ENCODE measurements around the gene SFXN5.

Gene SFXN5

DNA sequence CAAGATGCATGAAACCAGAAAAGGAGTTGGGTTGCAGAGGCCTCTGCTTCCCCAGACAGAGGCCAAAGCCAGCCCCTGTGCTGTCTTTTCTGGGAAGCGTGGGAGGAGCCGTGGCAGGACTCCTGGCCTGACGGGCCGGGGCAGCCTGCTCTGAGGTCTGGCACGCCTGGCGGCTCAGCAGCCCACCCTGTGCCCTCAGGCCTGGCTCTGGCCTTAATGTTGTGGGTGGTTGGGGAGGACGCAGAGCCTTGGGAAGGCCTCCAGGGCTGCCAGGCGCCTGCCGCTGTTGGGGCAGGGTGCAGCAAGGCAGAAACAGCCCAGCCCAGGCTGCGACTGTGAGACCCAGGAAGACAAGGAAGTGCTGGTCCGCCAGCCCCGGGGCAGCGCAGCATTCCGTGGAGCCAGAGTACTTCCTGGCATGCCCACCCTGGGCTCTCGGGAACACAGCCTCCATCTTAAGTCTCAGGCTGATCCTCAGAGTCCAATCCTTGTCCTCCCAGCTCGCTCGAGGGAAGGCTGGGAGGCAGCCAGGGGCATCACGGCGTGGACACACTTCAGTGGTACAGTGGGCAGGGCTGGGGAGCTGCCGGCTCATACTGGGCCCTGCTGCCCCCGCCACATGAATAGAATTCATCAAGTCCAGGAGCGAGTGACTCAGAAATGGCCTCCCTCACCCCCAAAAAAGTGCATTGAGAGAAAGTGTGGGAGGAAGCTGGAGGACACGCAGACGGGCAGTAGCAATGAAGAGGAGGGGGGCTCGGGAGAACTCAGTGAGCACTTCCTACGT, 81.5 kb downstream of the SFXN5 start:
- in situ Hi-C loops (cut with HindIII; ENCODE audit: low pct_ligation_motif_present, low pct_unique_long_range_greater_than_20kb, low sequenced_read_pairs) = no loop called here
- DNase-seq = no peak

DNA sequence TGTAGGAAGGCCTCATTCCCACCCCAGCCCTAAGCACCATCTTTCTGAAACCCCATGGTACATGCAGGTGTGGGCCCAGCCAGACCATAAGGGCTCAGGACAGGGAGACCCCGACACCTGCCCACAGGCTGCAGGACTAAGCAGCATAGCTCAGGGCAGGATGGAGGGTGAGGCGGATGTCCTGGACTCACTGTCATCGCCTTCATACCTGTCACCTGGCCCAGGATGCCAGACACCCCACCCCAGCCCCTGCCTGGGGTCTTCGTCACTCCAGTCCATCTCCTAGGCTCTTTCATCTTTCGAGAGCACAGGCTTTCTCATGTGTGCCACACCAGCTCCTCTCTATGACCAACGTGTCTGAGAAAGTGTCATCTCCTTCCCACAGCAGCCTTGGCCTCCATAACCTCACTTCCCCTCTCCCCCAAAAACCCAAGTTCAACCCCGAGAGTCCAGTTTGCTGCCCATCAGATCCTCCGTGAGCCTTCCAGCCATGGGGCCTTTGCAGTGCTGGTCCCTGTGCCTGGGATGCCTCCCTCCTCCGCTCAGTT, 82.7 kb downstream of the SFXN5 start:
- no peak for DNase-seq
- in situ Hi-C loops (cut with HindIII; ENCODE audit: low pct_ligation_motif_present, low pct_unique_long_range_greater_than_20kb, low sequenced_read_pairs) = no loop called here

DNA sequence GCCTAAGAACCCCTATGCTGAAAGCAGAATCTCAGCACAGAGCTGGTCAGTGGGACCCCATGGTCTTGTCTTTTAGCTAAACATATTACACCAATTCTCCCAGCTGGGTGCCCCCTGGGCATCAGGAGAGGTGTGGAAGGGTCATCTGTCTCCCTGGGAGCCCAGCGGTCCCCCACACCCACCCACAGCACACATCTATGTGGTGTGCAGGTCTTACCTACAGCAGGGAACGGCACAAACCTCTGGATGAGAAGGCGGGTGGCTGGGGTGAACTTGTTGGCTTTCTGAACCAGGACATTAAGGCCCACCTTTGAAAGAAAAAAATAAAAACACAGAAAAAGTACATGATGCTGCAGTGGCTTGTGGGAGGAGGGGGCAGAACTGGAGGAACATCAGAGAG, 83.5 kb downstream of the SFXN5 start:
- DNase-seq = no peak
- in situ Hi-C loops (cut with HindIII; ENCODE audit: low pct_ligation_motif_present, low pct_unique_long_range_greater_than_20kb, low sequenced_read_pairs) = no loop called here

DNA sequence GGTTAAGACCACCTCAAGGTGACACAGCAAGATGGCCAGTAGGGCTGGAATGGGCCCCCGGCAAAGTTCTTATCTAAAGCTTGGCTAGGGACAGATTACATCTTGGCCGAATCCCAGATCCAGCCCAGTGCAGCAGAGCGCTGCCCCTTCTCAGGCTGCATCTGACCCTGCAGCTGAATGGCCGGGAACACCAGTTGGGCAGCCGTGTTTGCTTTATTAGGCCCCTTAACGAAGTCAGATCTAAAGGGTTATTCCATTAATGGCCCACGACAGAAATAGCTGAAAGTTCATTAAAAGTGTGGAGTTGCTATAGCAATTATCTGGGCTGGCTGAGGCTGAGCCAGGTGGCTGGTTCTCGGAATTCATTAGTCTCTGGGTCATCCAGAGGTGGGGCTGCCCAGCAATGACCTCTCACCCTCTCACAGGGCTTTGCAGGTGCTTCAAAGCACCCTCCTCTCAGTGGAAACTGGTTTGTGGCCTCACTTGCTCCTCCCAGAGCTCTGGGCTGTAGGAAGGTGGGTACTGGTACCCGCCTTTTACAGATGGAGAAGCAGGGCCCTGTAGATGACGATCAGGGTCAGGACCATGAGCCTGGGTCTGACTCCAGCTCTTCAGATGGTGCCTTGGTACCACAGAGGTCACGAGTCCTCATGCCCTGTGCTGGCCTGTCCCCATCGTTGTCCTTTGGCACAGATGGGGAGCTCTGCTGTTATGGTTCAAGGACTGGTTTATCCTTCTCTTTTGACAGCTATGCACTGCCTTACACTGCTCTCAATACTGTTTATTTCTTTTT, 85.4 kb downstream of the SFXN5 start:
- in situ Hi-C loops (cut with HindIII; ENCODE audit: low pct_ligation_motif_present, low pct_unique_long_range_greater_than_20kb, low sequenced_read_pairs) = no loop called here
- DNase-seq = no peak

DNA sequence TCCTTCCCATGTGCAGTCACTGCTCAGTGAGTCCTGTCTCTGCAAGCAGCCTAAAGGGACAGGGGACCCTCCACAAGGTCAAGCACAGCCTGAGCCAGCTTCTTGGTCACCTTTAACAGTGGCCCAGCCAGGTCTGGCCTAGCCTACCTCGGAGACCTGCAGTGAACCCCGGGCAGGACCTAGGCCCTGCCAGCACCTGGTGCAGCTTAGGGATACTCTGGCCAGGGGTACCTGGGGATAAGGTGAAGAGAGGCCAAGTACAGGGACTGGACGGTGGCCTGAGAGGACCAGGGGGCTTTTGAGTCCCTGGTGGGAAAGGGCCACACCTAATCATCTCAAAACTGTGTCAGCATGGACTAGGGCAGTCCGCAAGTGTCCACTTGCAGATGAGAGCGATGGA, 86.4 kb downstream of the SFXN5 start:
- no peak for DNase-seq
- in situ Hi-C loops (cut with HindIII; ENCODE audit: low pct_ligation_motif_present, low pct_unique_long_range_greater_than_20kb, low sequenced_read_pairs) = no loop called here

DNA sequence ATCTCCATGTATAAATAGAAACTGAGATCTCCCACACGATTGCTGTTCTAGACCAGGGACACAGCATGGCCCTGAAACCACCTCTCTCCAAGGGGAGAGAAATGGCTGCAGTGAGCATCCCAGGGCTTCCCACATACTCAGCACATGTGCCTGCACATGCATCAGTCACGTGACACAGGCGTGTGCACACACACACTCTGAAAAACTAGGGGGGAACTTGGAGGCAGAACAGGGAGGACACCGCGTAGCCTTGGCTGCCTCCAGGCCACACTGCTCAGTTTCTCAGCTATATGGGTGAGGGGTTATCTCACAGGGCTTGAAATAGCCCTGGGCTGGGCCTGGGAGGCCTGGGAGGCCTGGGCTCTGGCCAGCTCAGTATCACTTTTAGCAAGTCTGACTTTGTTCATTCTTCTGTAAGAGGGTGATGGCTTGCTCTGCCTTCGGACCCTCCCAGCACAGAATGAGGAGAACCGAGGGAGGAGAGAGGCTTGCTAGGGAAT, 87.3 kb downstream of the SFXN5 start:
- DNase-seq = no peak
- in situ Hi-C loops (cut with HindIII; ENCODE audit: low pct_ligation_motif_present, low pct_unique_long_range_greater_than_20kb, low sequenced_read_pairs) = no loop called here

DNA sequence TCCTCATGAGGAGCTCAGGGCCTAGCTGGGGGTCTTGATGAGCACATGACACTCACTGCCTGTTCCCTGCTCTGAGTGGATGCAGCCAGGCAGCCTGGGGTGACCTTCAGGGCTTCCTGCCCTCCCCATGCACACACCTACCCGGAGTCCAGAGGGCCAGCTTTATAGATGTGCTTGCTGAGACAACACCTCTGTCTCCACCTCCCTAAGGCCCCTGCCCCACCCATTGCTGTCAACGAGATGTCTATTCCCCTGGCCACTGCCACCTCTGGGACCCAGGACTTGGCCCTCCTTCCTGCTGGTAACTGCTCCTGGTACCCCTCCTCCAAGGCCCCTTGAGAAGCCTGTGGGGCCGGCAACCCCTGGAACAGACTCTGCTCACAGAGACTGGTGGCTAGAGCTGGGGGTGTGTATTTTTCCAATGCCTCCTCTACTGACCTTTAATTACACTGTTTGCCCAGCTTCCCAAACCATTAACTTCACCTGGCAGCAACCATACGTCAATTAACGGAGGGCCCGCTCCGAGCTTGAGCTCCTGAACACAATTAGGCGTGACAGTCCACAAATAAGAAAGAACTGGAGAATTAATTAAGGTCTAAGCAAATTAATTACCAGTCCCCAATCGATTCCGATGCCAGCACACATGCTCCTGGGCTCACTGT, 87.9 kb downstream of the SFXN5 start:
- no peak for DNase-seq

DNA sequence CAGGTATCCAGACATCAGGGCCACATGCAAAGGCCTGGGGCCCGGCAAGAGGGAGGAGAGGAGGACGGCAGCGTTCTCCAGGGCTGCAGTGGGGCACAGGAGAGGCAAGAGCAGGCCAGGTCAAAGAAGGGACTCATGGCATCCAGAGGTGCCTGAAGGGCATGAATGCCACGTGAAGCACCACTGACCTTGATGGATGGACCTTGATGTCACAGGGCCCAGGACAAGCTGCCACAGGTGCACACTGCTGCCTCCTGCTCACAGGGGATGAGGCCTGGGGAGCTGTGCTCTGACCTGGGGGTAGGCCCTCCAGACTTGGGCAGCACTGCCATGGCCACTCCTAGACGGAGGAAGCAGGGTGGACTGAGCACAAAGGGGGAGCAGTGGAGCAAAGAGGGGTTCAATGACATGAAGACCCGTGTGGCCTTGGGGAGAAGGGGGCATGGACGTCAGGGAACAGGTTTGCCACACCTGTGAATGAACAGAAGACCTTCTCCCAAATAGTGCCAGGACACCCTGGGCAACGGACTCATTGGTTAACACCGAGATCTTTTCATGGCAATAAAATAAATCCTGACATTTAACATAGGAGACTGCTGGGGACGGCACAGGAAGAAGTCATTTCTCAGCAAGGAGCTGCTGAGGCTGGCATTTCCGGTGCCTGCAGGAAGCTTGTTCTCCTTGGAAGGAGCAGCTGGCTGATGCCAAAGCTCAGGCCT, 88.6 kb downstream of the SFXN5 start:
- no peak for DNase-seq
- in situ Hi-C loops (cut with HindIII; ENCODE audit: low pct_ligation_motif_present, low pct_unique_long_range_greater_than_20kb, low sequenced_read_pairs) = no loop called here

More for the DNA sequence above, 87.9 kb downstream of the SFXN5 start:
- in situ Hi-C loops (cut with HindIII; ENCODE audit: low pct_ligation_motif_present, low pct_unique_long_range_greater_than_20kb, low sequenced_read_pairs) = no loop called here

DNA sequence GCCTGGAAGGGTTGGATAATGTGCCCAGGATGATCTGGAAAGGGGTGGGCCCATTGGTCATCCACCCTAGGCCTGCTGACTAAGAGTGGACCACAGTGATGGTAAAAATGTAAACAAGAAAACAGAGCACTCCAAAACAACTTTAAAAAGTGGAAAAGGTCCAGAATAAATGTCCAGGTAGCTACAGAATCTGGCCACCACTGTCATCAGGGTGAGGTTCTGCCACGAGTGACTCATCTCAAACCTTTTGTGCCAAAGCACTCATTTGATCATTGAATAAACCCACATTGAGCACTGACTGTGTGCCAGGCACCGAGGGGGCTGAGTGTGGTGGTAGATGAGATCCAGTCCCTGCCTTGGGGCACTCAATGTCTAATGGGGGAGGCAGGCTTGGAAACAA, 89.3 kb downstream of the SFXN5 start:
- DNase-seq = no peak
- in situ Hi-C loops (cut with HindIII; ENCODE audit: low pct_ligation_motif_present, low pct_unique_long_range_greater_than_20kb, low sequenced_read_pairs) = no loop called here

DNA sequence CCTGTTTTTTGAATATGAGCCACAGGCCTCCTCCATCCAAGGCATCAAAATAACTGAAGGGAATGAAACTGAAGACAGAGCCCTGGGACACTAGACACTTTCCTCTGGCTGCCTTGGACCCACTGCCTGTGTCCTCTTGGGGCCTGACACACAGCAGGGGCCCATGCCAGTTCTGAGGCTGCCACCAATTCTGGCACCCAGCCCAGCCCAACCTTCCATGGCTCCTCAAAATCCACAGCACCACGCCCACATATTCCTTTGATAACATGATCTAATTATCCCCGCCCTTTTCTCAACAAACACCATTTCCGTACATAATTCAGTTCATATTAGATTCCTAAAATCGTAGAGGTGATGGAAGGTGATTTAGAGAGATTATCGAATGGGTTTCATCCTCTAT, 90.0 kb downstream of the SFXN5 start:
- in situ Hi-C loops (cut with HindIII; ENCODE audit: low pct_ligation_motif_present, low pct_unique_long_range_greater_than_20kb, low sequenced_read_pairs) = no loop called here

DNA sequence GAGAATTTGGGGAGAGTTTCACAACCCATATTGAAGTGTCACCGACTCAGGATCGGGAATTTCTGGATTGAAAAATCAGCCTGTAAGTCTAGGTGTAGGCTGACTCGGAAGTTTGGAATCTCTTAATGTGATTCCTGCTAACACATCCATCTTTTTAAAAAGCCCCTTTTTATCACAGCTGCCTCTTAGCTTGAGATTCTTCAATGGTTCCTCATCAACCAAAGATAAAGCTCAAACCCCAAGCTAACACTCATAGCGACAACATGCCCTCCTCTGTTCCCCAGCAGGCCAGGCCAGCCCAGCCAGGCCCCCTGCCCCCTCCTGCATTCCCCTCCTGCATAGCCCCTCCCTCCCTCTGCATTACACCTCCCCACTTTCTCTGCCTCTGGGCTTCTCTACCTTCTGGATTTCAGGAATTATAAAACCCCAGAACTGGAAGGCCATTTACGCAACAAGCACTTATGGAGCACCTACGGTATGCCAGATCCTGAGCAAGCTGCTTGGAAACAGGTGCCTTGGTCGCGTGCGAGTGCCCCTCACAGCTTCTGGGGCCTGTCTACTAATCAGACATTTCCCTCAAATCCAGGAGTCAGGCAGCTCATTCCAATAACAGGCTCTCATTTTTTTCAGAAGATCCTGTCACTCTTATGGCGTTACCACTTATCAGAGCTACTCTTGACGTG, 90.8 kb downstream of the SFXN5 start:
- peak; percentile 71 for DNase-seq

More for the DNA sequence above, 90.0 kb downstream of the SFXN5 start:
- no peak for DNase-seq

DNA sequence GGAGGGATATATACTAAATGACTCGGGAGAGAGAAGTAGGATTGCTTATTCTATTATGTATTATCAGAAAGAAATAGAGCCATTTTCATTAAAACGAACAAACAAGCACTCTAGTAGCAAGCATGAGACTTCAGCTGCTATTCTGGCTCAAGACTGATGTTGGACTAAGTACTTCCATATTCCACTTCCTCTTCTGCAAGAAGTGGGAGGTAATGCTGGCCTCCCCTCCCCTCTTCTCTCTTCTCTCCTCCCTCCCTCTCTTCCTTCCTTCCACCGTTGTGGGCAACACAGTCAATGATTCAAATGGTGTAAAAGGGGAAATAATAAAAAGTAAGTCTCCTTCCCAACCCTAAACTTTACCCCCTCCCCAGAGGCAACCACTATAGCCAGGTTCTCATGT, 91.6 kb downstream of the SFXN5 start:
- DNase-seq = no peak
- in situ Hi-C loops (cut with HindIII; ENCODE audit: low pct_ligation_motif_present, low pct_unique_long_range_greater_than_20kb, low sequenced_read_pairs) = no loop called here

More for the DNA sequence above, 90.8 kb downstream of the SFXN5 start:
- in situ Hi-C loops (cut with HindIII; ENCODE audit: low pct_ligation_motif_present, low pct_unique_long_range_greater_than_20kb, low sequenced_read_pairs) = no loop called here

DNA sequence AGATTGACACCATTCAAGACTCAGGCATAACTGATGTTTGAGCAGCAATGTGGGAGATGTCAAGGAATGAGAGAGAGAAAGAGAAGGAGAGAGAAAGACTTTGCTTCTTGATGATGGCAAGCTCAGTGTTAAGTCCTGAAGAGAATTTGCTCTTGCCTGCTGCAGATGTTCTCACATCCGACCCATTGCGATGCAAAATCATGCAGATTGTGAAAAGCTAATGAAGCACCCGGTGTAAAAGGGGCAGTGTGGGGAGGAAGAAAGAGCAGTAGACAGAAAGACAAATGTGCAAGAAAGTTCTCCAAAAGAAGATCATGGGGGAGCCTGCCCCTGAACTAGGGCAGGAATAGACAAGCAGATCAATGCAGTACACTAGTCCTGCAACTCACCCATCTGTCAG, 96.5 kb downstream of the SFXN5 start:
- DNase-seq = no peak
- in situ Hi-C loops (cut with HindIII; ENCODE audit: low pct_ligation_motif_present, low pct_unique_long_range_greater_than_20kb, low sequenced_read_pairs) = no loop called here

DNA sequence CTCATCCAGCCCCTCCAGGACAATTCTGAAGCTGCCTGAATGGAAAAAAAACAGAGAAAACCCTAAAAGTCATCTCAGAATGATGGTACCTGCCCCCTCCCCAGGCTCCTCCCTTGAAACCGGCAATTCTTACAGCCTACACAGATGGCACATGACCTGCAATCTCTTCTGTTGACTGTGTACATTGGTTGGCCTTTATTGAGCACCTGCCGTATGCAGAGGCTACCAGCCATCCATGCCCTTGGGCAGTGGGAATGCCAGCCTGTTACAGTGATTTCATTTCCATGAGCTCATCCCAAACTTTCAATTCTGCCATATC, 97.1 kb downstream of the SFXN5 start:
- in situ Hi-C loops (cut with HindIII; ENCODE audit: low pct_ligation_motif_present, low pct_unique_long_range_greater_than_20kb, low sequenced_read_pairs) = no loop called here
- no peak for DNase-seq

DNA sequence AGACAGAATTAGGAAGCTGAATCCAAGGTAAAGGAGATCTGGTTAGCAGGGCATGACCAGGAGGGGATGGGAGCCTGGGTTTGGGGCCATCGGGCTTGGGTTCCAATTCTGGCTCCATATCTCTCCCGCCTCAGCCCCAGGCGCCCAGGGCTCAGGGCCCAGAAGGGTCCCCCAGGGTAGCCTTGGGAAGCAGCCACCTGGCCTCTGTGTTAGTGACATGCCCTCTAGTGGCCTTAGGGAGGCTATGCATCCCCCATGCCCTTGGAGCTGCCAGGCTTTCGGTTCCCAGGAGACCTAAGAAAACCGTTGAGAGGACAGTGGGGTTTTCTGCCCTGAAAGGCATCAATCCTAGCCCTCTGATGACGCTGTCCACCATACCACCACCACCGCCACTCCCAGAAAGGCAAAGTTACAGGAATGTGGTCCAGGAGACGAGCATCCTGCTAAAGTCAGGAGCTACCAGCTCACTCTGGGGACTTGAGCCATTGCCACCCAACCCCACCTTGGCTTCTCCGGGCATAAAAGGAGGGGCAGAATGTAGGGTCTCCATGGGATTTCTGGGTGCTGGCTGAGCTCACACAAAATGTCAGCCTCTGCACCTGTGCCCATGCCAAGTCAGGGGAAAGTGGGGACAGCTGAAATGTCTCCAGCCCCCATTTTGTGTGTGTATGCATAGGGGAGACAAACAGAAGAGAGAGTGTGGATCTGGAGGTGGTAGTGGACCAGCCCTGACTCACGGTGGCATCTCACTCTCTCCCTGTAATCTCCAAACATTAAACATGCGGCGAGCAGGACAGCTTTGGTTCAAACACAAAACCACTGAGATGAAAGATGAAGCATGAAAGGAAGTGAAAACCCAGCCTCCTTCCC, 97.7 kb downstream of the SFXN5 start:
- in situ Hi-C loops (cut with HindIII; ENCODE audit: low pct_ligation_motif_present, low pct_unique_long_range_greater_than_20kb, low sequenced_read_pairs) = no loop called here
- peak; percentile 72 for DNase-seq

DNA sequence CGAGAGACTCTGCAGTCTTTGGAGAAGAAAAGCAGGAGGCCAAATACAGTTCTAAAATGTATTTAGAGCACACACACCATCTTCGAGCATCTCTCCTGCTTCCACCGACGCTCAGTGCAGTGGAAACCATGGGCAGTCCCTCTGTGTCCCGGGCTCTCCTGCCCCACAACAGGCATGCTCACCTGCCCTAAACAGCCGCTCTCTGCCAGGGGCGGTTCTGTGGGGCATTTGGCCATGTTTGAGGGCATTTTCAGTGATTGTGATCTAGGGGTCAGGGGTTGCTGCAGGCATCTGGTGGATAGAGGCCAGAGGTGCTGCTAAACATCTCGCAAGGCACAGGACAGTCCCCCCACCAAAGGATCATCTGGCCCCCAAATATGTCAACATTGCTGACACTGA, 98.4 kb downstream of the SFXN5 start:
- in situ Hi-C loops (cut with HindIII; ENCODE audit: low pct_ligation_motif_present, low pct_unique_long_range_greater_than_20kb, low sequenced_read_pairs) = no loop called here
- no peak for DNase-seq
